Esophagus squamous epithelium (tissue), 5 donors: ENCODE data around the gene CTIF. TPM values are rescaled to one million over a fixed set of nuclear protein-coding genes. Genes with fewer than 3 reads are reported as not detected.
"Not testable (repeated sequence)": the region's sequence is repeated elsewhere in the genome, so short reads cannot be mapped to it uniquely, and the experiment has no call there.

Experiments
- DNase-seq: peaks from one replicate; lab custom pipeline; 2025; lab: John Stamatoyannopoulos, UW
- H3K27ac ChIP-seq, 4 donors: fragments of 200-600 bp; sonication (generic); one replicate each; pipeline ENCODE4 v1.5.1; 2016 to 2019; ENCODE audit warnings: mild to moderate bottlenecking in 1 of 4
- H3K27me3 ChIP-seq, 4 donors: fragments of 200-600 bp; sonication (generic); 1 replicate in 3 of 4; 2 replicates in 1 of 4; pipeline versions ENCODE4 v1.5.1 to v1.6.0; 2017 to 2021; ENCODE audit warnings: antibody characterized with exemption in 1 of 4
- H3K36me3 ChIP-seq, 3 donors: fragments of 200-600 bp; sonication (generic); one replicate each; pipeline ENCODE4 v1.5.1; 2016 to 2019
- H3K4me1 ChIP-seq, 3 donors: fragments of 200-600 bp; sonication (generic); one replicate each; pipeline ENCODE4 v1.5.1; 2017 to 2019
- H3K4me3 ChIP-seq, 4 donors: fragments of 200-600 bp; sonication (generic); 1 replicate in 3 of 4; 2 replicates in 1 of 4; pipeline ENCODE4 v1.5.1; 2016 to 2019; ENCODE audit warnings: mild to moderate bottlenecking in 2 of 4, moderate library complexity in 1 of 4
- H3K9me3 ChIP-seq, 3 donors: fragments of 200-600 bp; sonication (generic); one replicate each; pipeline ENCODE4 v1.5.1; 2016 to 2019
- CTCF ChIP-seq, 6 experiments: fragments of 450-650 bp in 4 of 6; fragments of 200-600 bp in 2 of 6; sonication (generic) in 2 of 6; IDR thresholded peaks; one replicate each; pipeline ENCODE4 v1.5.1; 2016 to 2019; ENCODE audit warnings: antibody characterized with exemption in 6 of 6, mild to moderate bottlenecking in 4 of 6, moderate library complexity in 4 of 6
- POLR2A ChIP-seq, 4 donors: fragments of 450-650 bp; IDR thresholded peaks; one replicate each; pipeline ENCODE4 v1.6.1; 2017; ENCODE audit warnings: antibody characterized with exemption in 4 of 4, mild to moderate bottlenecking in 4 of 4, moderate library complexity in 3 of 4
- WGBS, 2 donors: methylation state at CpG; one replicate each; pipeline ENCODE4 v1.1.5; 2018; 5-methylcytosine and 5-hydroxymethylcytosine counted together
- intact Hi-C: fragments of 100-400 bp; cut with DNase I; formaldehyde crosslinking; loops from one replicate; pipeline ENCODE4 v1.15.0; 2022
- total RNA-seq, 4 donors: library from RNA; depleted of rRNA; stranded (reverse); fragments of >200 nt; gene quantifications; one replicate each; pipeline ENCODE4 v1.1.0, GENCODE V29; 2016
- donor health status: DM: yes; HTN: yes; CAD: no.

Gene CTIF
- total RNA-seq, 4 donors from 2014 or later, result 4.7 to 24.2 (median 10.2) TPM

GRCh38 chr18:48866856-48867255, 328.0 kb downstream of the CTIF start:
- 89 to 100% methylated on average over 1 of the region's 1 CpG for WGBS, 2 donors
- H3K36me3 ChIP-seq, result no peaks in the 10 kb centered on the region
- no peak for DNase-seq
- intact Hi-C loops, result no loop called here
- H3K27me3 ChIP-seq, result no peaks in the 10 kb centered on the region
- TF ChIP-seq CTCF (IDR thresholded peaks at IDR 0.05) (no peak), POLR2A (IDR thresholded peaks at IDR 0.05) (no peak)
- H3K27ac ChIP-seq, result no peak overlapping the region
- H3K4me3 ChIP-seq, result no peak overlapping the region
- H3K9me3 ChIP-seq, result peaks cover 0 to 12% (median 3%) of the 10 kb centered on the region in 3 donors
- peaks cover 0 to 8% (median 0%) of the 10 kb centered on the region in 3 donors for H3K4me1 ChIP-seq

- peaks cover 0 to 15% (median 5%) of the 10 kb centered on the region in 3 donors for H3K4me1 ChIP-seq
- 100% methylated on average over 1 of the region's 1 CpG; no CpG with 5 or more reads in 1 of the 2 donors for WGBS, 2 donors
- H3K4me3 ChIP-seq, result no peak overlapping the region
- H3K27me3 ChIP-seq, result no peaks in the 10 kb centered on the region
- no peak for DNase-seq
- no peak for TF ChIP-seq CTCF (IDR thresholded peaks at IDR 0.05)
- TF ChIP-seq POLR2A (IDR thresholded peaks at IDR 0.05), result no peak
- peaks cover 0 to 12% (median 3%) of the 10 kb centered on the region in 3 donors for H3K9me3 ChIP-seq
- no peak overlapping the region for H3K27ac ChIP-seq
- H3K36me3 ChIP-seq, result no peaks in the 10 kb centered on the region
- intact Hi-C loops, result no loop called here
Observed at GRCh38 chr18:48867978-48868377, 329.1 kb downstream of the CTIF start.

- Histone ChIP-seq H3K27me3 (no peaks in the 10 kb centered on the region), H3K9me3 (peaks cover 0 to 12% (median 3%) of the 10 kb centered on the region in 3 donors), H3K36me3 (no peaks in the 10 kb centered on the region), H3K4me3 (no peak overlapping the region), H3K4me1 (peaks cover 0 to 23% (median 9%) of the 10 kb centered on the region in 3 donors), H3K27ac (peak overlapping the region in 1 of 4 donors; percentile 18)
- 58 to 59% methylated on average over 6 to 14 of the region's 14 CpGs for WGBS, 2 donors
- TF ChIP-seq CTCF (IDR thresholded peaks at IDR 0.05) (no peak), POLR2A (IDR thresholded peaks at IDR 0.05) (no peak)
- DNase-seq, result no peak
- intact Hi-C loops, result no loop called here
Observed at GRCh38 chr18:48868468-48869466, 329.9 kb downstream of the CTIF start.

- intact Hi-C loops, result no loop called here
- no peak for DNase-seq
- Histone ChIP-seq H3K27me3 (no peaks in the 10 kb centered on the region), H3K27ac (no peak overlapping the region), H3K9me3 (peaks cover 0 to 12% (median 3%) of the 10 kb centered on the region in 3 donors), H3K4me1 (peaks cover 0 to 24% (median 9%) of the 10 kb centered on the region in 3 donors), H3K36me3 (no peaks in the 10 kb centered on the region), H3K4me3 (no peak overlapping the region)
- TF ChIP-seq CTCF (IDR thresholded peaks at IDR 0.05) (no peak), POLR2A (IDR thresholded peaks at IDR 0.05) (no peak)
- WGBS, 2 donors, result 56 to 93% methylated on average over 4 of the region's 5 CpGs
Observed at GRCh38 chr18:48869591-48869990, 330.8 kb downstream of the CTIF start.

GRCh38 chr18:48870926-48871325, 332.1 kb downstream of the CTIF start:
- H3K27ac ChIP-seq, H3K4me3 ChIP-seq, H3K9me3 ChIP-seq, DNase-seq, H3K36me3 ChIP-seq, H3K27me3 ChIP-seq, intact Hi-C loops: not testable (repeated sequence)
- WGBS, 2 donors, result 80 to 99% methylated on average over 3 to 9 of the region's 13 CpGs
- H3K4me1 ChIP-seq, result peaks cover 0 to 24% (median 9%) of the 10 kb centered on the region in 3 donors
